Stimulated activated naive CD8-positive, alpha-beta T cell treated with anti-CD3 and anti-CD28 coated beads, Interleukin-15, Interleukin-2, amounts not matched to agents 100 ng/mL and 50 ng/mL, for 24 hours (primary cell): ENCODE data around the gene YOD1.

Source experiments
- H3K27ac Mint-ChIP-seq: one replicate; pipeline ENCODE4 v1.8.0; 2021; ENCODE audit warnings: mild to moderate bottlenecking, mixed read lengths
- H3K27me3 Mint-ChIP-seq: one replicate; pipeline ENCODE4 v1.8.0; 2021; ENCODE audit warnings: mixed read lengths
- H3K36me3 Mint-ChIP-seq: one replicate; pipeline ENCODE4 v1.8.0; 2021; ENCODE audit warnings: low read depth, mixed read lengths
- H3K4me1 Mint-ChIP-seq: one replicate; pipeline ENCODE4 v1.8.0; 2021; ENCODE audit warnings: low read depth, mixed read lengths
- H3K4me3 Mint-ChIP-seq: one replicate; pipeline ENCODE4 v1.8.0; 2021; ENCODE audit warnings: mild to moderate bottlenecking, mixed read lengths
- H3K9me3 Mint-ChIP-seq: one replicate; pipeline ENCODE4 v1.8.0; 2021; ENCODE audit warnings: mixed read lengths

The YOD1 gene

DNA sequence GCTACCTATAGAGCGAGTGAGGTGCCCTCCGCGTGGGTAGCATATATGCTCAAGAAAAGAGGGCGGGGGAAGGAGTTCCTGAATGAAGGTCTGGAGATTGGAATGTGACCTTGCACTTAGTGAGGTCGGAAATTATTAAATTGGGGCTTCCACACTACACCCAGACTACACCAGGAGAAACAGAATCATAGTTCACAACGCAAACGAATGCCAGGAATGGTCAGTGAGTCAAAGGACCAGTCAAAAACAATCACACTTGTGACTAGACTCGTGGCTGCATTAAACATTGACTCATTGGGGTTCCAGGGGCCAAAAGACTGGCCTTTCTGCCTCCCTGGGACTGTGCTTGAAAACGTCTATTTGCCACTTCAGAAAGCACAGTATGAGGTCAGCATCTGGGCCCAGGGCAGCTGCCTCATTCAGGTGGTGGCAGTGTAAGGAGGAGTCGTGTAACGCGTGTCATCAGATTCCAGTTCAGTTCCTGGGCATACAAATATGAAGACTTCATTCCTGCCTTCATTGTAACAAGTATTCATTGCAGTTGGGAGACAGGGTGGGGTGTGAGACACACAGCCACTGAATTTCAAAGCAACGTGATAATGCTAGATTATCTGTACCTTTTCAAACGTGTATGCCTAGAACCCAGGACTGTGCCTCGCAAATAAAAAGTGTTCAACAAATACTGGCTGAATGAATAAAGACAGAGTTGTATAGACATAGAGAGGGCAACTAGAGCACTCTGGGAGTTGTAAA, at the start of gene YOD1:
YOD1 (minus strand) TSS at position 18 of the 753 bp plus-strand sequence. CDS start 178 bp downstream, outside the sequence.
- H3K9me3 Mint-ChIP-seq = no peaks in the 10 kb centered on the region
- peaks cover 67% of the 10 kb centered on the region for H3K4me1 Mint-ChIP-seq
- H3K27me3 Mint-ChIP-seq = no peaks in the 10 kb centered on the region
- peak within 1 kb of the TSS; percentile 99 for H3K4me3 Mint-ChIP-seq
- peak within 1 kb of the TSS; percentile 98 for H3K27ac Mint-ChIP-seq
- peaks cover 29% of the 10 kb centered on the region for H3K36me3 Mint-ChIP-seq

DNA sequence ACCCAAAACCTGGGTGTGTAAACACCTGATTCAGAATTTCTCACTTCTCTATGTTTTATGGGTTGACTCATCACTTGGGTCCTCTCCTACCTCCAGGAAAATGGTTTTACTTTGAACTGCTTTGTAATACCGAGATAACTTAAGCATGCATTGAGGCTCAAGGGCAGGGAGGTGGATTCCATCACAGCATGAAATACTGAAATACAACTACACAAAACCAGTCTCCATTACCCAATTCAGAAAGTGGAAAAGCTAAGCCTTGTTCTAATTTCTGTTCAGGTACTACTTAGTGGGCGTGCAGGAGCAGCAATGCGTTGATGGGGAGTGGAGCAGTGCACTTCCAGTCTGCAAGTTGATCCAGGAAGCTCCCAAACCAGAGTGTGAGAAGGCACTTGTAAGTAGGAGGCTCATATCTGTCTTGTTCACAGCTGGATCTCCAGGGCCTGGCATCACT, 46.9 kb upstream of the YOD1 start:
- peaks cover 11% of the 10 kb centered on the region for H3K4me1 Mint-ChIP-seq
- no peak overlapping the region for H3K4me3 Mint-ChIP-seq
- H3K27ac Mint-ChIP-seq = peak overlapping the region; percentile 77
- peaks cover 10% of the 10 kb centered on the region for H3K27me3 Mint-ChIP-seq
- H3K36me3 Mint-ChIP-seq = no peaks in the 10 kb centered on the region
- no peaks in the 10 kb centered on the region for H3K9me3 Mint-ChIP-seq

GRCh38 chr1:207093944-207094343, 42.9 kb upstream of the YOD1 start:
- peaks cover 26% of the 10 kb centered on the region for H3K4me1 Mint-ChIP-seq
- no peak overlapping the region for H3K27ac Mint-ChIP-seq
- H3K9me3 Mint-ChIP-seq = no peaks in the 10 kb centered on the region
- no peaks in the 10 kb centered on the region for H3K36me3 Mint-ChIP-seq
- H3K4me3 Mint-ChIP-seq = no peak overlapping the region
- no peaks in the 10 kb centered on the region for H3K27me3 Mint-ChIP-seq

DNA sequence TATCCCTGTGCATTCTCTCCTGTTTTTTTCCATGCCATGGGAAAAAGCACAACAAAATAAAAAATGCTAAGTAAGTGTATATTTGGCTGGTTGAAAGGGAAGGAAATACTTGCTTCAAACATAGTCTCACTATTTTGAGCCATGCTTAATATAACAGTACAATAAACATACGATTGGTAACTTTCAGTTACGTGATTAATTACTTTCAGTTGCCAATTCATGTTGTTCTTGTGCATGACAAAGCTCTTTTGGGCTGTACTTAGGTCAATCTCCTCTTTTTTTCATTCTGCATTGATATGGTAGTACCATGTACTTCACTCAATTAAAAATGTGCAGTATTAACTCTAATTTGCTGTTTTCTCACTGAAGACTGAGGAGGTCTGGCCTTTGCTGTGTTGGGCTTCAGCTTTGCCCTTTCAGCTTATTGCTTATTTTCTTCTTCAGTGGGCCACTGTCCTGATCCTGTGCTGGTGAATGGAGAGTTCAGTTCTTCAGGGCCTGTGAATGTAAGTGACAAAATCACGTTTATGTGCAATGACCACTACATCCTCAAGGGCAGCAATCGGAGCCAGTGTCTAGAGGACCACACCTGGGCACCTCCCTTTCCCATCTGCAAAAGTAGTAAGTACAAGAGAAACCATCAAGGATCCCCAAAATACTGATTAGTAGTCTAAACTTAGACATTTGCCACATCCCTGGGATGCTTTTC, 40.3 kb upstream of the YOD1 start:
- H3K9me3 Mint-ChIP-seq = no peaks in the 10 kb centered on the region
- no peak overlapping the region for H3K4me3 Mint-ChIP-seq
- no peak overlapping the region for H3K27ac Mint-ChIP-seq
- no peaks in the 10 kb centered on the region for H3K36me3 Mint-ChIP-seq
- no peaks in the 10 kb centered on the region for H3K27me3 Mint-ChIP-seq
- H3K4me1 Mint-ChIP-seq = peaks cover 22% of the 10 kb centered on the region

DNA sequence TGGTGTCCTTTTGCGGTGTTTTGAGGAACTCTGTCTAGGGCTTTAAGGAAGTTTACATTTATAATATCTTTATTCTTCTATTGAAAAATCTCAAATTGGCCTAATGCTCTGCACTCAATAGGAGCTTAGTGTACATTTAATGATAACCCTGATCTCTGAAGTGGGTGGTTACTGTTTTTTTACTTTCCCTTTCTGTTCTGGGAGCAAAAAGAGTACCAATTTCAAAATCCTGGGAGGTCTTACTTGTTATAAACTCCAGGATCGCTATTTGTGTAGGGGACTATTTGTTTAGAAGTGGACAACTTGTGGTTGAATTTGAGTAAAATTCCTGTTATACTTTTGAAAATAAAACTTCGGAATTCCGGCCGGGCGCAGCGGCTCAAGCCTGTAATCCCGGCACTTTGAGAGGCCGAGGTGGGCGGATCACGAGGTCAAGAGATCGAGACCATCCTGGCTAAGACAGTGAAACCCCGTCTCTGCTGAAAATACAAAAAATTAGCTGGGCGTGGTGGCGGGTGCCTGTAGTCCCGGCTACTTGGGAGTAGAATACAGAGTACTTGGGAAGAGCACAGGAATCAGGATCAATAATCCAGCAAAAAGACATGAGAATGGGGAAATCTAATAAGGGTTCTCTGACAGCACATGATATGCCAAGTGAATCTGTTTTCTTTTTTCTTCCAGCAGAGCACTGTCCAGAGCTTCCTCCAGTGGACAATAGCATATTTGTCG, 38.8 kb upstream of the YOD1 start:
- Mint-ChIP-seq H3K4me1 (peaks cover 29% of the 10 kb centered on the region), H3K27me3 (no peaks in the 10 kb centered on the region), H3K36me3 (no peaks in the 10 kb centered on the region), H3K4me3 (peak overlapping the region; percentile 75), H3K9me3 (no peaks in the 10 kb centered on the region), H3K27ac (peak overlapping the region; percentile 49)

DNA sequence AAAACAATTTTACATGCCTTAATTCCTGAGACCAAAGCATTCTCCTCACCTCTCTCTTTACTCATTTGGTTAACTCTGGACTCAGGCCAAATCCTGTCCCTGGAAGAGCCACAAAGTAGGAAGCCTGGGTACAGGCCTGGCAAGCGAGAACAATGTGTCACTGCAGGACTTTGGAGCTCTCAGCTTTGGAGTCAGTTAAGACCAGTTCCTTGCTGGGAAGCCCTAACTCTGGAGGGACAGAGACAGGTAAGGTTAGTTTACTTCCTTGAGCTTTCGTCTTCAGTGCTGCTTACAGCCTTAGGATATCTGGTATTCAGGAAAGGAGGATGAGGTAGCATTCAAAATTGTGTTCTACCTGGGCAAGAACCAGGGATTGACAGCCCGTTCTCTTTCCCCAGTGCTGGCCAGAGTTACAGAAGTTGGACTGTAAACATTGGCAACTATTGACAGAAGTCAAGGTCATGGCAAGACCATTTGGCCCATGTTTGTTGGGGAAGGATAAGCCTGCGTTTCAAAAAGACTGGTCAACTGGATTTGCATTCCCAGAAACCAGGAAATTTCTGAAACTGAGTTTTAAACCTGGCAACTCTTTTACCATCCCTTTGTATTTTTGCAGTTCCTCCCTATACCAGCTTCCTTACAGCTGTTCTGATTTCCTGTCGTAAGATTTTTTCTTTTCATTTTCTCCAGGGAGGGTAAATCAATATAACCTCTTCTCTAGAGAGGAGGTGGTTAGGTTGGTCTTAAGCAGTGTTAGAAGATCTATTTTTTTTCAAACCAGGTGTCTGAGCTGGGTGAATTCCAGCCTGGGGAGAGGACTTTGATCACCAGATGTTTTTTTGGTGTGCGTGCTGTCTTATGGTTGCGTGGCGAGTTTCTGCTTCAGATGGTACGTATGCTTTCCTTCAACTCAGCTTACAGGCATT, 38.0 kb upstream of the YOD1 start, which contains the start of gene C4BPB:
C4BPB (plus strand) TSS at position 160 of the 926 bp plus-strand sequence; CDS start at position 832, 672 bp downstream.
- Mint-ChIP-seq H3K27ac (peak within 1 kb of the TSS; percentile 49), H3K27me3 (no peaks in the 10 kb centered on the region), H3K9me3 (no peaks in the 10 kb centered on the region), H3K4me1 (peaks cover 33% of the 10 kb centered on the region), H3K36me3 (no peaks in the 10 kb centered on the region), H3K4me3 (peak within 1 kb of the TSS; percentile 75)

- H3K4me1 Mint-ChIP-seq = peaks cover 33% of the 10 kb centered on the region
- no peak overlapping the region for H3K27ac Mint-ChIP-seq
- no peaks in the 10 kb centered on the region for H3K36me3 Mint-ChIP-seq
- peaks cover 2% of the 10 kb centered on the region for H3K27me3 Mint-ChIP-seq
- no peak overlapping the region for H3K4me3 Mint-ChIP-seq
- no peaks in the 10 kb centered on the region for H3K9me3 Mint-ChIP-seq
Observed at GRCh38 chr1:207088161-207088560, 37.2 kb upstream of the YOD1 start.

DNA sequence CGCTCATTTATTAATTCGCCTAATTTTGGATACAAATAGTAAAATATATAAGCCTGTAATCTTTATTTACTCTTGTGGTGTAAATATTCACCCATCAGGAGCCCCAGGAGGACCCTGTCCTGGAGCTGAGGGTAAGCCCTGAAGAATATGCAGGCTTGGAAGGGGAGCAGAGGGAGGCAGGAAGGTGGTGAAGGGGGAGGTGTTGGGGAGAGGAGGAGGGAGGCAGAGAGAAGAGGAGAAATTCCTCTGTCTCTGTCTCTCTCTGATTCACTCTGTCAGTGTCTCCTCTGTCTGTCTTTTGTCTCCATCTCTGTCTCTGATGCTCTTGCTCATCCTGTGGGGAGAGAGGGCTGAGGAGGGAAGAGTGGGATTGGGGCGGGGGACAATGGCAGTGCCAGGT, 34.9 kb upstream of the YOD1 start:
- no peak overlapping the region for H3K27ac Mint-ChIP-seq
- no peaks in the 10 kb centered on the region for H3K36me3 Mint-ChIP-seq
- H3K9me3 Mint-ChIP-seq = no peaks in the 10 kb centered on the region
- H3K4me3 Mint-ChIP-seq = no peak overlapping the region
- peaks cover 33% of the 10 kb centered on the region for H3K4me1 Mint-ChIP-seq
- peaks cover 2% of the 10 kb centered on the region for H3K27me3 Mint-ChIP-seq

GRCh38 chr1:207084701-207085180, 33.7 kb upstream of the YOD1 start:
- Mint-ChIP-seq H3K4me3 (no peak overlapping the region), H3K4me1 (peaks cover 26% of the 10 kb centered on the region), H3K27ac (no peak overlapping the region), H3K27me3 (peaks cover 2% of the 10 kb centered on the region), H3K9me3 (no peaks in the 10 kb centered on the region), H3K36me3 (no peaks in the 10 kb centered on the region)

- Mint-ChIP-seq H3K36me3 (no peaks in the 10 kb centered on the region), H3K27me3 (peaks cover 2% of the 10 kb centered on the region), H3K27ac (no peak overlapping the region), H3K9me3 (no peaks in the 10 kb centered on the region), H3K4me3 (no peak overlapping the region), H3K4me1 (peaks cover 20% of the 10 kb centered on the region)
Observed at GRCh38 chr1:207084232-207084631, 33.2 kb upstream of the YOD1 start.

DNA sequence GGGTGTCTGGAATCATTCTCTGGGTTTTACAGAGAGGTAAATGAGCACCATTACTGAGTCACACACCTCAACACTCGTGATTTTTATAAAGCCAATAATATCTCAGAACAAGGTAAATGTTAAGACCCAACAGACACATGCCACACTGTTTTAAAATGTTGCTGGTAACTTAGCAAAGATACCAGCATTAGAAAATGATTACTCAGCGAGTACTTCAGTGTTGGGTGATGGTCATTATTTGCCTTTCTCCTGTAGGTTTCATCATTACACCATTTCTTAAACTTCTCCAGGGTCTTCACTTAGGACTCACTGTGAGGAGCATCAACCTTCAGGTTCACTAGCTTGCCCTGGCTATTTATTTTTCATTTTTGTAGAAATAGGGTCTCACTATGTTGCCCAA, 30.8 kb upstream of the YOD1 start:
- Mint-ChIP-seq H3K4me3 (no peak overlapping the region), H3K36me3 (no peaks in the 10 kb centered on the region), H3K27ac (no peak overlapping the region), H3K27me3 (peaks cover 2% of the 10 kb centered on the region), H3K9me3 (no peaks in the 10 kb centered on the region), H3K4me1 (peaks cover 10% of the 10 kb centered on the region)

- Mint-ChIP-seq H3K36me3 (no peaks in the 10 kb centered on the region), H3K27me3 (peaks cover 2% of the 10 kb centered on the region), H3K4me1 (peaks cover 10% of the 10 kb centered on the region), H3K9me3 (no peaks in the 10 kb centered on the region), H3K4me3 (no peak overlapping the region), H3K27ac (no peak overlapping the region)
Observed at GRCh38 chr1:207081088-207081487, 30.1 kb upstream of the YOD1 start.

GRCh38 chr1:207079706-207080241, 28.8 kb upstream of the YOD1 start:
- Mint-ChIP-seq H3K4me3 (no peak overlapping the region), H3K27me3 (peaks cover 2% of the 10 kb centered on the region), H3K36me3 (no peaks in the 10 kb centered on the region), H3K27ac (no peak overlapping the region), H3K9me3 (no peaks in the 10 kb centered on the region), H3K4me1 (peaks cover 4% of the 10 kb centered on the region)
